Liver (tissue), 9 donors: ENCODE measurements around the gene TBC1D22B. TPM values are rescaled to one million over a fixed set of nuclear protein-coding genes. Genes with fewer than 3 reads are reported as not detected.

ENCODE experiments used
- DNase-seq: peaks from one replicate; pipeline ENCODE4 v3.0.0-alpha.2; 2017; ENCODE audit warnings: low spot score
- H3K27ac ChIP-seq, 2 donors: one replicate each; pipeline ENCODE4 v1.7.0; 2013; ENCODE audit warnings: inconsistent platforms in 2 of 2, low read length in 2 of 2, control low read depth in 1 of 2, low read depth in 1 of 2, mild to moderate bottlenecking in 1 of 2
- H3K27me3 ChIP-seq, 4 donors: one replicate each; pipeline versions ENCODE4 v1.6.1 to v1.7.0; 2013; ENCODE audit warnings: low read length in 3 of 4, inconsistent platforms in 1 of 4, mild to moderate bottlenecking in 1 of 4, moderate library complexity in 1 of 4; ENCODE audit not compliant: control insufficient read depth in 4 of 4, insufficient read depth in 4 of 4
- H3K36me3 ChIP-seq, 4 donors: one replicate each; pipeline versions ENCODE4 v1.6.1 to v1.7.0; 2013; ENCODE audit warnings: low read length in 3 of 4, mild to moderate bottlenecking in 3 of 4, low read depth in 1 of 4, moderate library complexity in 1 of 4; ENCODE audit not compliant: control insufficient read depth in 4 of 4, insufficient read depth in 3 of 4
- H3K4me1 ChIP-seq, 4 donors: one replicate each; pipeline versions ENCODE4 v1.6.1 to v1.7.0; 2013; ENCODE audit warnings: low read length in 3 of 4, mild to moderate bottlenecking in 3 of 4, moderate library complexity in 1 of 4; ENCODE audit not compliant: control insufficient read depth in 4 of 4, insufficient read depth in 4 of 4
- H3K4me3 ChIP-seq, 3 donors: one replicate each; pipeline versions ENCODE4 v1.6.1 to v1.7.0; 2013; ENCODE audit warnings: low read length in 3 of 3, control low read depth in 1 of 3, low read depth in 1 of 3, mild to moderate bottlenecking in 1 of 3
- H3K9ac ChIP-seq, 2 donors: one replicate each; pipeline ENCODE4 v1.7.0; 2013; ENCODE audit warnings: low read length in 2 of 2, mild to moderate bottlenecking in 2 of 2, moderate library complexity in 2 of 2, control low read depth in 1 of 2, low read depth in 1 of 2
- H3K9me3 ChIP-seq, 4 donors: one replicate each; pipeline versions ENCODE4 v1.6.1 to v1.7.0; 2013; ENCODE audit warnings: low read length in 3 of 4; ENCODE audit not compliant: control insufficient read depth in 4 of 4
- EGR1 ChIP-seq, 2 donors: IDR thresholded peaks; 2 replicates each; pipeline ENCODE4 v1.6.1; 2016 to 2018; ENCODE audit warnings: antibody characterized with exemption in 2 of 2, low read depth in 2 of 2
- FOXA1 ChIP-seq: IDR thresholded peaks from 2 replicates; pipeline ENCODE4 v1.6.1; 2016; ENCODE audit warnings: antibody characterized with exemption
- GABPA ChIP-seq, 2 donors: IDR thresholded peaks in 1 of 2; conservative IDR thresholded peaks in 1 of 2; 2 replicates each; pipeline ENCODE4 v1.6.1; 2016; ENCODE audit warnings: antibody characterized with exemption in 2 of 2, mild to moderate bottlenecking in 1 of 2, moderate library complexity in 1 of 2
- HNF4A ChIP-seq, 2 donors: conservative IDR thresholded peaks; 2 replicates each; pipeline ENCODE4 v1.6.1; 2016; ENCODE audit warnings: antibody characterized with exemption in 2 of 2, mild to moderate bottlenecking in 2 of 2
- HNF4G ChIP-seq: IDR thresholded peaks from 2 replicates; pipeline ENCODE4 v1.6.1; 2016; ENCODE audit warnings: antibody characterized with exemption
- JUND ChIP-seq, 2 donors: IDR thresholded peaks; 2 replicates each; pipeline ENCODE4 v1.6.1; 2016; ENCODE audit warnings: antibody characterized with exemption in 2 of 2
- NR2F2 ChIP-seq: IDR thresholded peaks from 2 replicates; pipeline ENCODE4 v1.6.1; 2016; ENCODE audit warnings: antibody characterized with exemption
- RAD21 ChIP-seq, 2 donors: IDR thresholded peaks; 2 replicates each; pipeline ENCODE4 v1.6.1; 2016; ENCODE audit warnings: antibody characterized with exemption in 2 of 2, mild to moderate bottlenecking in 2 of 2
- RXRA ChIP-seq, 2 donors: IDR thresholded peaks; 2 replicates each; pipeline ENCODE4 v1.6.1; 2017 to 2018; ENCODE audit warnings: antibody characterized with exemption in 2 of 2, mild to moderate bottlenecking in 1 of 2
- SP1 ChIP-seq: IDR thresholded peaks from 2 replicates; pipeline ENCODE4 v1.6.1; 2018; ENCODE audit warnings: antibody characterized with exemption, mild to moderate bottlenecking
- YY1 ChIP-seq: IDR thresholded peaks from 2 replicates; pipeline ENCODE4 v1.6.1; 2016; ENCODE audit warnings: antibody characterized with exemption, mild to moderate bottlenecking
- WGBS: extraction: QIAGEN DNeasy Blood & Tissue Kit; methylation state at CpG from one replicate; pipeline ENCODE4 v1.1.7; 2013; 5-methylcytosine and 5-hydroxymethylcytosine counted together
- polyA plus RNA-seq, 2 donors: library from polyadenylated mRNA; stranded (reverse) in 1 of 2; unstranded in 1 of 2; fragments of 200-250 nt in 1 of 2; fragments of >200 nt in 1 of 2; fragmentation: Nextera tagmentation in 1 of 2; extraction: Ambion mirVana in 1 of 2; gene quantifications; one replicate each; pipeline versions ENCODE4 v1.2.1 to v1.2.3, GENCODE V29; 2013 to 2015
- total RNA-seq, 2 donors: library from RNA; depleted of rRNA; stranded (reverse); fragments of >200 nt; gene quantifications; one replicate each; pipeline ENCODE4 v1.2.3, GENCODE V29; 2014
- TF ChIP-seq, protein P1 (sequence below): IDR thresholded peaks from 2 replicates; pipeline ENCODE4 v1.6.1; 2016; ENCODE audit warnings: antibody characterized with exemption
- TF ChIP-seq, protein P2 (sequence below): IDR thresholded peaks from 2 replicates; pipeline ENCODE4 v1.6.1; 2016; ENCODE audit warnings: antibody characterized with exemption
- TF ChIP-seq, protein P3 (sequence below): IDR thresholded peaks from 2 replicates; pipeline ENCODE4 v1.6.1; 2016; ENCODE audit warnings: antibody characterized with exemption, mild to moderate bottlenecking
- TF ChIP-seq, protein P4 (sequence below): fragments of 150-350 bp; IDR thresholded peaks from 2 replicates; pipeline ENCODE4 v1.5.1; 2017; ENCODE audit warnings: improper control_type of control experiment, low read depth, low read length; ENCODE audit not compliant: missing input control
- donor health status: healthy.
- donor health status: healthy.
- donor health status: healthy.
- donor health status: healthy.
- donor health status: healthy.

Gene TBC1D22B
- total and polyA plus RNA-seq, 4 donors: 1.4 to 10.7 (median 1.9) TPM

DNA sequence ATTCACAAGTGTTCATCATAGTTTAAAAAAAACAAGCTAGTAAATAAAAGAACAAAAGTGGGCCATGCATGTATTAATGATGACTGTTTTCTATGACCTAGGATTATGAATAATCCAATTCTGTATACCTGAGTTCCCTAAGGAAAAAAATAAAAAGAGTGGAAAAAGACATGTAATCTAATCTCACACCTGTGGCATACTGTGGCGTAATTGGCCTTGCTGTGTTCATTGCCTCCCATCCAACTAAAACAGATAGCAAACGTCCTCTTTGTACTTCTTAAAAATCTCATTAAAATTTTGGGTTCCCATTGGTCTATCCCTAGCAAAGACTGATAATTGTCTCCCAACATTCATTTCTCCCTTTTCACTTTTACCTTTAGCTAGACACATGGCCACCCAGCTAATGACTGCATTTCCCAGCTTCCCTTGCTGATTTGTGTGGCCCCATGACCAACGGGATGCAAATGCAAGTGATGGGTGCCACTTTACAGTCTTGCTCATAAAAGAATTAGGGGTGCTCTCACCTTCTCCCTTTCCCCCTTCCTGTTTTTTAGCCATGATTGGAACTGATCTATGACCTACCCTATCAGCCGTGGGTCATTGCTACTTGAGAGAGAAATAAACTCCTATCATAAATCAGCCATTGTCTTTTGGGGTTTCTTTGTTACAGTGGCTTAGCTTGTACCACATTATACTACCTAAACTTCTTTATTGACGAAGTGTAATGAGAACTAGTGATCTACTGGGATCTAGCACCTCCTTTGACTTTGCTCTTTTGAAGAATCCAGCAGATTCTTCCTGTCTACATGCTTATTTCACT, 32.0 kb upstream of the TBC1D22B start:
- Histone ChIP-seq H3K9me3 (no peaks in the 10 kb centered on the region), H3K9ac (no peak overlapping the region), H3K4me1 (peaks cover 0 to 11% (median 6%) of the 10 kb centered on the region in 4 donors), H3K36me3 (no peaks in the 10 kb centered on the region), H3K27ac (no peak overlapping the region), H3K27me3 (no peaks in the 10 kb centered on the region), H3K4me3 (no peak overlapping the region)
- no peak for DNase-seq
- TF ChIP-seq FOXA1 (no peak), NR2F2 (no peak)
- 85% methylated on average over 5 of the region's 5 CpGs for WGBS

DNA sequence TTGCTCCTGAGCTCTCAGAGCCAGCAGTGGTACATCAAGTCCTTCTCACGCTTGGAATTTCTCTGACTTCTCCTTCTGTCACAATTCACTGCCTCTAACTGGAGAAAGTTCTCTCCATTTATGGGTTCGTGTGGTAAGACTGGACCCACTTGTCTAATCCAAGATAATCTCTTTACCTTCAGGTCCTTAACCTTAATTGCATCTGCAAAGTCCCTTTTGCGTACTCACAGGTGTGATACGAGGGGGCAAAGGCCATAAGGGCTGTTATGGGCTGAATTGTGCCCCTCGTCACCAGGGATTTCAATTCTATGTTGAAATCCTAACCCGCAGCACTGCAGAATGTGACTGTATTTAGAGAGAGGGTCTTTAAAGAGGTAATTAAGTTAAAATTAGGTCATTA, 27.5 kb upstream of the TBC1D22B start:
- no peak for TF ChIP-seq HNF4G
- TF ChIP-seq RAD21 (IDR thresholded peaks at IDR 0.05): no peak
- no peak for TF ChIP-seq JUND (IDR thresholded peaks at IDR 0.05)
- TF ChIP-seq, protein P1, sequence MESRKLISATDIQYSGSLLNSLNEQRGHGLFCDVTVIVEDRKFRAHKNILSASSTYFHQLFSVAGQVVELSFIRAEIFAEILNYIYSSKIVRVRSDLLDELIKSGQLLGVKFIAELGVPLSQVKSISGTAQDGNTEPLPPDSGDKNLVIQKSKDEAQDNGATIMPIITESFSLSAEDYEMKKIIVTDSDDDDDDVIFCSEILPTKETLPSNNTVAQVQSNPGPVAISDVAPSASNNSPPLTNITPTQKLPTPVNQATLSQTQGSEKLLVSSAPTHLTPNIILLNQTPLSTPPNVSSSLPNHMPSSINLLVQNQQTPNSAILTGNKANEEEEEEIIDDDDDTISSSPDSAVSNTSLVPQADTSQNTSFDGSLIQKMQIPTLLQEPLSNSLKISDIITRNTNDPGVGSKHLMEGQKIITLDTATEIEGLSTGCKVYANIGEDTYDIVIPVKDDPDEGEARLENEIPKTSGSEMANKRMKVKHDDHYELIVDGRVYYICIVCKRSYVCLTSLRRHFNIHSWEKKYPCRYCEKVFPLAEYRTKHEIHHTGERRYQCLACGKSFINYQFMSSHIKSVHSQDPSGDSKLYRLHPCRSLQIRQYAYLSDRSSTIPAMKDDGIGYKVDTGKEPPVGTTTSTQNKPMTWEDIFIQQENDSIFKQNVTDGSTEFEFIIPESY: no peak
- TF ChIP-seq, protein P2, sequence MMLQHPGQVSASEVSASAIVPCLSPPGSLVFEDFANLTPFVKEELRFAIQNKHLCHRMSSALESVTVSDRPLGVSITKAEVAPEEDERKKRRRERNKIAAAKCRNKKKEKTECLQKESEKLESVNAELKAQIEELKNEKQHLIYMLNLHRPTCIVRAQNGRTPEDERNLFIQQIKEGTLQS: no peak
- no peak for TF ChIP-seq YY1
- TF ChIP-seq GABPA (IDR thresholded peaks at IDR 0.05 in 1 of 2, conservative IDR thresholded peaks at IDR 0.05 in 1 of 2): no peak
- Histone ChIP-seq H3K9me3 (no peaks in the 10 kb centered on the region), H3K27me3 (no peaks in the 10 kb centered on the region), H3K4me3 (no peak overlapping the region), H3K4me1 (no peaks in the 10 kb centered on the region), H3K36me3 (no peaks in the 10 kb centered on the region), H3K9ac (no peak overlapping the region), H3K27ac (no peak overlapping the region)
- no peak for DNase-seq
- WGBS: 90% methylated on average over 6 of the region's 6 CpGs

DNA sequence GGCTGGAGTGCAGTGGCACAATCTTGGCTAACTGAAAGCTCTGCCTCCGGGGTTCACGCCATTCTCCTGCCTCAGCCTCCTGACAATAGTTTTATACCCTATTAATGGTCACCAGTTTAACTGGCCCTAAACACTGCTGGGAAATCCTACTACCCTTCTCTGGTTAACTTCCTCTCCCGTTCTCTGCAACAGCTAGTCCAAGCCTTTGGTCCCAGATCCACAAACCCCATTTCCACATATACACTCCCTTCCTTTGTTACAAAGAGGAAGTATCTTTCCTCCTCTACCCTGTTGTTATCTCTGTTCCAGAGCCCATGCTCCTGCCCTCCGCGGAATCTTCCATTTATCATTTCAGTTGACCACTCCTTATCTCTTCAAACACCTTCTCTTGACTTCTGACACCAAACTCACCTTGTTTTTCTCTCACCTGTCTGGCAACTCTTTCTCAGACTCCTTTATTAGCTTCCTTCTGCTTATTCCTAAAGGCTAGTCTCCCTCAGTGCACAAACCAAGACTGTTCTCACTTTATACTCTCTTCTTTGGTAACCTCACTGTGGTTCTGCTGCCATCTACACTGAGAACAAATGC, 25.0 kb upstream of the TBC1D22B start:
- Histone ChIP-seq H3K9me3 (no peaks in the 10 kb centered on the region), H3K36me3 (no peaks in the 10 kb centered on the region), H3K27me3 (no peaks in the 10 kb centered on the region), H3K4me1 (no peaks in the 10 kb centered on the region), H3K4me3 (no peak overlapping the region), H3K9ac (no peak overlapping the region), H3K27ac (no peak overlapping the region)
- TF ChIP-seq, protein P2: no peak
- TF ChIP-seq HNF4A (conservative IDR thresholded peaks at IDR 0.05): no peak
- TF ChIP-seq SP1: no peak
- TF ChIP-seq YY1: no peak
- no peak for TF ChIP-seq FOXA1
- no peak for TF ChIP-seq RAD21 (IDR thresholded peaks at IDR 0.05)
- TF ChIP-seq, protein P3, sequence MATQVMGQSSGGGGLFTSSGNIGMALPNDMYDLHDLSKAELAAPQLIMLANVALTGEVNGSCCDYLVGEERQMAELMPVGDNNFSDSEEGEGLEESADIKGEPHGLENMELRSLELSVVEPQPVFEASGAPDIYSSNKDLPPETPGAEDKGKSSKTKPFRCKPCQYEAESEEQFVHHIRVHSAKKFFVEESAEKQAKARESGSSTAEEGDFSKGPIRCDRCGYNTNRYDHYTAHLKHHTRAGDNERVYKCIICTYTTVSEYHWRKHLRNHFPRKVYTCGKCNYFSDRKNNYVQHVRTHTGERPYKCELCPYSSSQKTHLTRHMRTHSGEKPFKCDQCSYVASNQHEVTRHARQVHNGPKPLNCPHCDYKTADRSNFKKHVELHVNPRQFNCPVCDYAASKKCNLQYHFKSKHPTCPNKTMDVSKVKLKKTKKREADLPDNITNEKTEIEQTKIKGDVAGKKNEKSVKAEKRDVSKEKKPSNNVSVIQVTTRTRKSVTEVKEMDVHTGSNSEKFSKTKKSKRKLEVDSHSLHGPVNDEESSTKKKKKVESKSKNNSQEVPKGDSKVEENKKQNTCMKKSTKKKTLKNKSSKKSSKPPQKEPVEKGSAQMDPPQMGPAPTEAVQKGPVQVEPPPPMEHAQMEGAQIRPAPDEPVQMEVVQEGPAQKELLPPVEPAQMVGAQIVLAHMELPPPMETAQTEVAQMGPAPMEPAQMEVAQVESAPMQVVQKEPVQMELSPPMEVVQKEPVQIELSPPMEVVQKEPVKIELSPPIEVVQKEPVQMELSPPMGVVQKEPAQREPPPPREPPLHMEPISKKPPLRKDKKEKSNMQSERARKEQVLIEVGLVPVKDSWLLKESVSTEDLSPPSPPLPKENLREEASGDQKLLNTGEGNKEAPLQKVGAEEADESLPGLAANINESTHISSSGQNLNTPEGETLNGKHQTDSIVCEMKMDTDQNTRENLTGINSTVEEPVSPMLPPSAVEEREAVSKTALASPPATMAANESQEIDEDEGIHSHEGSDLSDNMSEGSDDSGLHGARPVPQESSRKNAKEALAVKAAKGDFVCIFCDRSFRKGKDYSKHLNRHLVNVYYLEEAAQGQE: no peak
- TF ChIP-seq, protein P4, sequence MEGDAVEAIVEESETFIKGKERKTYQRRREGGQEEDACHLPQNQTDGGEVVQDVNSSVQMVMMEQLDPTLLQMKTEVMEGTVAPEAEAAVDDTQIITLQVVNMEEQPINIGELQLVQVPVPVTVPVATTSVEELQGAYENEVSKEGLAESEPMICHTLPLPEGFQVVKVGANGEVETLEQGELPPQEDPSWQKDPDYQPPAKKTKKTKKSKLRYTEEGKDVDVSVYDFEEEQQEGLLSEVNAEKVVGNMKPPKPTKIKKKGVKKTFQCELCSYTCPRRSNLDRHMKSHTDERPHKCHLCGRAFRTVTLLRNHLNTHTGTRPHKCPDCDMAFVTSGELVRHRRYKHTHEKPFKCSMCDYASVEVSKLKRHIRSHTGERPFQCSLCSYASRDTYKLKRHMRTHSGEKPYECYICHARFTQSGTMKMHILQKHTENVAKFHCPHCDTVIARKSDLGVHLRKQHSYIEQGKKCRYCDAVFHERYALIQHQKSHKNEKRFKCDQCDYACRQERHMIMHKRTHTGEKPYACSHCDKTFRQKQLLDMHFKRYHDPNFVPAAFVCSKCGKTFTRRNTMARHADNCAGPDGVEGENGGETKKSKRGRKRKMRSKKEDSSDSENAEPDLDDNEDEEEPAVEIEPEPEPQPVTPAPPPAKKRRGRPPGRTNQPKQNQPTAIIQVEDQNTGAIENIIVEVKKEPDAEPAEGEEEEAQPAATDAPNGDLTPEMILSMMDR: no peak
- TF ChIP-seq GABPA (IDR thresholded peaks at IDR 0.05 in 1 of 2, conservative IDR thresholded peaks at IDR 0.05 in 1 of 2): no peak
- no peak for TF ChIP-seq NR2F2
- TF ChIP-seq, protein P1: no peak
- no peak for TF ChIP-seq EGR1 (IDR thresholded peaks at IDR 0.05; ENCODE audit: low read depth in 2 of 2)
- TF ChIP-seq RXRA (IDR thresholded peaks at IDR 0.05): no peak
- no peak for TF ChIP-seq JUND (IDR thresholded peaks at IDR 0.05)
- WGBS: 78% methylated on average over 5 of the region's 5 CpGs
- no peak for DNase-seq
